ENCODE measurements around the gene BCL6. TPM values are rescaled to one million over a fixed set of nuclear protein-coding genes. Genes with fewer than 3 reads are reported as not detected.

Gene BCL6
- total RNA-seq, 1 donor from 2014 or later, result 46.2 TPM

- H3K9me3 ChIP-seq (ENCODE audit: insufficient read depth, low read depth, low read length), result no peaks in the 10 kb centered on the region
- H3K9ac ChIP-seq (ENCODE audit: low read length), result peak overlapping the region; percentile 89
- H3K4me3 Mint-ChIP-seq (ENCODE audit: unreplicated experiment), result peak overlapping the region; percentile 94
- DNase-seq (ENCODE audit: low read depth), result peak; percentile 64
- TF ChIP-seq EZH2 (IDR thresholded peaks at IDR 0.05; ENCODE audit: insufficient read depth, low read length), result no peak
- TF ChIP-seq, protein P1, sequence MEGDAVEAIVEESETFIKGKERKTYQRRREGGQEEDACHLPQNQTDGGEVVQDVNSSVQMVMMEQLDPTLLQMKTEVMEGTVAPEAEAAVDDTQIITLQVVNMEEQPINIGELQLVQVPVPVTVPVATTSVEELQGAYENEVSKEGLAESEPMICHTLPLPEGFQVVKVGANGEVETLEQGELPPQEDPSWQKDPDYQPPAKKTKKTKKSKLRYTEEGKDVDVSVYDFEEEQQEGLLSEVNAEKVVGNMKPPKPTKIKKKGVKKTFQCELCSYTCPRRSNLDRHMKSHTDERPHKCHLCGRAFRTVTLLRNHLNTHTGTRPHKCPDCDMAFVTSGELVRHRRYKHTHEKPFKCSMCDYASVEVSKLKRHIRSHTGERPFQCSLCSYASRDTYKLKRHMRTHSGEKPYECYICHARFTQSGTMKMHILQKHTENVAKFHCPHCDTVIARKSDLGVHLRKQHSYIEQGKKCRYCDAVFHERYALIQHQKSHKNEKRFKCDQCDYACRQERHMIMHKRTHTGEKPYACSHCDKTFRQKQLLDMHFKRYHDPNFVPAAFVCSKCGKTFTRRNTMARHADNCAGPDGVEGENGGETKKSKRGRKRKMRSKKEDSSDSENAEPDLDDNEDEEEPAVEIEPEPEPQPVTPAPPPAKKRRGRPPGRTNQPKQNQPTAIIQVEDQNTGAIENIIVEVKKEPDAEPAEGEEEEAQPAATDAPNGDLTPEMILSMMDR (IDR thresholded peaks at IDR 0.05; ENCODE audit: insufficient read depth, low read depth, low read length), result no peak
- peak overlapping the region; percentile 69 for H3K4me3 ChIP-seq (ENCODE audit: insufficient read depth, low read depth, low read length)
- H3K27ac Mint-ChIP-seq (ENCODE audit: unreplicated experiment), result peak overlapping the region; percentile 98
- H3K27ac ChIP-seq (ENCODE audit: low read depth, low read length), result peak overlapping the region; percentile 93
- no peaks in the 10 kb centered on the region for H3K9me3 Mint-ChIP-seq (ENCODE audit: unreplicated experiment)
- H3K79me2 ChIP-seq (ENCODE audit: insufficient read depth, low read length), result peaks cover 74% of the 10 kb centered on the region
- H3K36me3 ChIP-seq (ENCODE audit: insufficient read depth, low read length), result peaks cover 17% of the 10 kb centered on the region
- H3K4me1 Mint-ChIP-seq (ENCODE audit: low read depth, unreplicated experiment), result peaks cover 51% of the 10 kb centered on the region
- H3K27me3 ChIP-seq (ENCODE audit: insufficient read depth, low read length), result no peaks in the 10 kb centered on the region
- peaks cover 5% of the 10 kb centered on the region for H3K36me3 Mint-ChIP-seq (ENCODE audit: low read depth, unreplicated experiment)
- peaks cover 48% of the 10 kb centered on the region for H4K20me1 ChIP-seq (ENCODE audit: insufficient read depth, low read length)
- H2AFZ ChIP-seq (ENCODE audit: low read depth, low read length), result peak overlapping the region; percentile 74
- peak overlapping the region; percentile 95 for H3K4me2 ChIP-seq (ENCODE audit: low read length)
- H3K4me1 ChIP-seq (ENCODE audit: insufficient read depth, low read length), result peaks cover 51% of the 10 kb centered on the region
- H3K27me3 Mint-ChIP-seq (ENCODE audit: low read depth, unreplicated experiment), result no peaks in the 10 kb centered on the region
- no peak for FAIRE-seq
Measured at GRCh38 chr3:187737368-187738070, 7.7 kb downstream of the BCL6 start.

GRCh38 chr3:187737006-187737367, 8.3 kb downstream of the BCL6 start:
- peaks cover 46% of the 10 kb centered on the region for H3K4me1 ChIP-seq (ENCODE audit: insufficient read depth, low read length)
- H3K4me3 Mint-ChIP-seq (ENCODE audit: unreplicated experiment), result peak overlapping the region; percentile 94
- peaks cover 69% of the 10 kb centered on the region for H3K79me2 ChIP-seq (ENCODE audit: insufficient read depth, low read length)
- no peaks in the 10 kb centered on the region for H3K9me3 ChIP-seq (ENCODE audit: insufficient read depth, low read depth, low read length)
- peak overlapping the region; percentile 69 for H3K4me3 ChIP-seq (ENCODE audit: insufficient read depth, low read depth, low read length)
- peak overlapping the region; percentile 95 for H3K4me2 ChIP-seq (ENCODE audit: low read length)
- peaks cover 5% of the 10 kb centered on the region for H3K36me3 Mint-ChIP-seq (ENCODE audit: low read depth, unreplicated experiment)
- no peaks in the 10 kb centered on the region for H3K27me3 Mint-ChIP-seq (ENCODE audit: low read depth, unreplicated experiment)
- H4K20me1 ChIP-seq (ENCODE audit: insufficient read depth, low read length), result peaks cover 45% of the 10 kb centered on the region
- TF ChIP-seq, protein P1 (IDR thresholded peaks at IDR 0.05; ENCODE audit: insufficient read depth, low read depth, low read length), result no peak
- TF ChIP-seq EZH2 (IDR thresholded peaks at IDR 0.05; ENCODE audit: insufficient read depth, low read length), result no peak
- H3K4me1 Mint-ChIP-seq (ENCODE audit: low read depth, unreplicated experiment), result peaks cover 49% of the 10 kb centered on the region
- DNase-seq (ENCODE audit: low read depth), result no peak
- H3K27ac ChIP-seq (ENCODE audit: low read depth, low read length), result peak overlapping the region; percentile 93
- H3K36me3 ChIP-seq (ENCODE audit: insufficient read depth, low read length), result peaks cover 20% of the 10 kb centered on the region
- H3K27me3 ChIP-seq (ENCODE audit: insufficient read depth, low read length), result no peaks in the 10 kb centered on the region
- H2AFZ ChIP-seq (ENCODE audit: low read depth, low read length), result no peak overlapping the region
- H3K9ac ChIP-seq (ENCODE audit: low read length), result peak overlapping the region; percentile 89
- peak overlapping the region; percentile 98 for H3K27ac Mint-ChIP-seq (ENCODE audit: unreplicated experiment)
- no peaks in the 10 kb centered on the region for H3K9me3 Mint-ChIP-seq (ENCODE audit: unreplicated experiment)
- FAIRE-seq, result no peak

GRCh38 chr3:187736418-187736871, 8.8 kb downstream of the BCL6 start:
- no peaks in the 10 kb centered on the region for H3K27me3 ChIP-seq (ENCODE audit: insufficient read depth, low read length)
- H3K9me3 ChIP-seq (ENCODE audit: insufficient read depth, low read depth, low read length), result no peaks in the 10 kb centered on the region
- H3K4me2 ChIP-seq (ENCODE audit: low read length), result peak overlapping the region; percentile 95
- no peak overlapping the region for H3K4me3 ChIP-seq (ENCODE audit: insufficient read depth, low read depth, low read length)
- Mint-ChIP-seq H3K9me3 (ENCODE audit: unreplicated experiment) (no peaks in the 10 kb centered on the region), H3K4me1 (ENCODE audit: low read depth, unreplicated experiment) (peaks cover 46% of the 10 kb centered on the region), H3K27me3 (ENCODE audit: low read depth, unreplicated experiment) (no peaks in the 10 kb centered on the region), H3K27ac (ENCODE audit: unreplicated experiment) (peak overlapping the region; percentile 98), H3K4me3 (ENCODE audit: unreplicated experiment) (peak overlapping the region; percentile 94), H3K36me3 (ENCODE audit: low read depth, unreplicated experiment) (peaks cover 5% of the 10 kb centered on the region)
- peaks cover 64% of the 10 kb centered on the region for H3K79me2 ChIP-seq (ENCODE audit: insufficient read depth, low read length)
- no peak overlapping the region for H3K27ac ChIP-seq (ENCODE audit: low read depth, low read length)
- TF ChIP-seq, protein P1 (IDR thresholded peaks at IDR 0.05; ENCODE audit: insufficient read depth, low read depth, low read length), result no peak
- no peak for TF ChIP-seq EZH2 (IDR thresholded peaks at IDR 0.05; ENCODE audit: insufficient read depth, low read length)
- FAIRE-seq, result no peak
- peaks cover 46% of the 10 kb centered on the region for H3K4me1 ChIP-seq (ENCODE audit: insufficient read depth, low read length)
- no peak overlapping the region for H2AFZ ChIP-seq (ENCODE audit: low read depth, low read length)
- H3K9ac ChIP-seq (ENCODE audit: low read length), result no peak overlapping the region
- H3K36me3 ChIP-seq (ENCODE audit: insufficient read depth, low read length), result peaks cover 25% of the 10 kb centered on the region
- DNase-seq (ENCODE audit: low read depth), result peak; percentile 64
- H4K20me1 ChIP-seq (ENCODE audit: insufficient read depth, low read length), result peaks cover 51% of the 10 kb centered on the region
